Metanephros (tissue), 2 donors: ENCODE results near the gene SRSF2. TPM values are rescaled to one million over a fixed set of nuclear protein-coding genes. Genes with fewer than 3 reads are reported as not detected.

Experiments used
- small RNA-seq: library from RNA; depleted of rRNA; stranded (forward); fragments of <200 nt; gene quantifications from one replicate; pipeline ENCODE3, GENCODE V24; 2014; ENCODE audit warnings: low replicate concordance
- total RNA-seq: library from RNA; depleted of rRNA; stranded (reverse); fragments of >200 nt; gene quantifications from one replicate; pipeline ENCODE4 v1.2.3, GENCODE V29; 2014

The SRSF2 gene, protein sequence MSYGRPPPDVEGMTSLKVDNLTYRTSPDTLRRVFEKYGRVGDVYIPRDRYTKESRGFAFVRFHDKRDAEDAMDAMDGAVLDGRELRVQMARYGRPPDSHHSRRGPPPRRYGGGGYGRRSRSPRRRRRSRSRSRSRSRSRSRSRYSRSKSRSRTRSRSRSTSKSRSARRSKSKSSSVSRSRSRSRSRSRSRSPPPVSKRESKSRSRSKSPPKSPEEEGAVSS
- total RNA-seq: 437 TPM

DNA sequence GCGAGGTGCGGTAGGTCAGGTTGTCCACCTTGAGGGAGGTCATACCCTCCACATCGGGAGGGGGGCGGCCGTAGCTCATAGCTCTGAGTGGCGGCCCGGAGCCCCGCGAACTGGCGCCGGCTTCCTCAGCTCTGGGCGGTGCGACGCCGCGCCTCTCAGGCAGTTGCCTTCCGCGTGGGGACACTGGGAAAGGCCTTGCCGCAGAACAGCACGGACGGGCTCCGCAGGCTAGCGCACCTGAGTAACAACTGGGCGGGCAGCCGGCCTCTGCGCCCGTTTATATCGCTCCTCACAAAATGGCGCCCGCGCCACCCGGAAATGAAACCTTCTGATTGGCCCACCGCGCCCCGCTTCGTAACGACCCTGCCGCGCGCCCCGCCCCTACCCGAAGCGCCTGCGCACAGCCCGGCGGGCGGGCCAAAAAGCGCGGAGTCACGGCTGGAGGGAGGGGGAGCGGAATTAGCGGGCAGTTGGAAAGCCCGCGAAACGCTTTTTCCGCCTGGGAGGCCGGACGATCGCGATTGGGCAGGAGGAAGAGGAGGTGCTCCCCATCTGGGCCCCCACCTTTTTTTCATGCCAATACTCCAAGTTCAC, at the start of gene SRSF2:
Gene SRSF2, minus strand, starts transcription at position 250 of the 594 bp plus-strand sequence. Its CDS starts 171 bp downstream, at position 79.

DNA sequence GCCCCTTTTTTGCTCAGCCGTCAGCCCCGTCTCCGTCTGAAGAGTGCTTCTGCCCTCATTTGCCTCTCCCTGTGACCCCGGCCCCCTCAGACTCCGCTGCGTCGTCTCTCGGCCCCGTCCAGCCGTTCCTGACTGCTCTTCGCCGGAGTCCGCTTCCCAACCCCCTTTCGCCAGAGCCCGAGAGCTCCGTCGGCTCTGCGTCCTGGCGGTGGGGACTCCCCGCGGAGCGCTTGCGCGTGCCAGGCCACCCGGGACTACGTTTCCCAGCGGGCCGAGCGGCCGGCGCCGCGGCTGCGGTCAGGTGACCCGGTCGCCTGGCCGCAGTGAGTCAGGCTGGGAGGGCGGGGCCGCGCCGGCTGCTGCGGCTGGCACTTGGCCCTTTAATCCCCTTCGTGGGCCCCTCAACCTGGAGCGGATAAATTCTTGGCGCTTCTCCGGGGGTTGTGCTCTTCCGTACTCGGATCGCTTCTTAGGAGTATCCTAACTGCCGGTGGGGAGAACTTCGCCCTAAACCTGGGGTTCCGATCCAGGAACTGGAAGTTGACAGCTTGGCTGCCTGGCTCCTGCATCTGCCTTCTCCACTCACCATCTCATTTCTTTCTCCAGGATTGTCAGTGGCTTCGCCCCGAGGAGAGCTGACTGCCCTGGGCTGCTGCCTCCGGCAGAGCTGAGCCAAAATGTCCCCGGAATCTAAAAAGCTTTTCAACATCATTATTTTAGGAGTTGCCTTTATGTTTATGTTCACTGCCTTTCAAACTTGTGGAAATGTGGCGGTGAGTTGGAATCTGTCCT, 741 bp upstream of the SRSF2 start, which contains the start of gene MFSD11:
Gene MFSD11, plus strand, starts transcription at position 444 of the 792 bp plus-strand sequence. Its CDS starts 234 bp downstream, at position 678.

DNA sequence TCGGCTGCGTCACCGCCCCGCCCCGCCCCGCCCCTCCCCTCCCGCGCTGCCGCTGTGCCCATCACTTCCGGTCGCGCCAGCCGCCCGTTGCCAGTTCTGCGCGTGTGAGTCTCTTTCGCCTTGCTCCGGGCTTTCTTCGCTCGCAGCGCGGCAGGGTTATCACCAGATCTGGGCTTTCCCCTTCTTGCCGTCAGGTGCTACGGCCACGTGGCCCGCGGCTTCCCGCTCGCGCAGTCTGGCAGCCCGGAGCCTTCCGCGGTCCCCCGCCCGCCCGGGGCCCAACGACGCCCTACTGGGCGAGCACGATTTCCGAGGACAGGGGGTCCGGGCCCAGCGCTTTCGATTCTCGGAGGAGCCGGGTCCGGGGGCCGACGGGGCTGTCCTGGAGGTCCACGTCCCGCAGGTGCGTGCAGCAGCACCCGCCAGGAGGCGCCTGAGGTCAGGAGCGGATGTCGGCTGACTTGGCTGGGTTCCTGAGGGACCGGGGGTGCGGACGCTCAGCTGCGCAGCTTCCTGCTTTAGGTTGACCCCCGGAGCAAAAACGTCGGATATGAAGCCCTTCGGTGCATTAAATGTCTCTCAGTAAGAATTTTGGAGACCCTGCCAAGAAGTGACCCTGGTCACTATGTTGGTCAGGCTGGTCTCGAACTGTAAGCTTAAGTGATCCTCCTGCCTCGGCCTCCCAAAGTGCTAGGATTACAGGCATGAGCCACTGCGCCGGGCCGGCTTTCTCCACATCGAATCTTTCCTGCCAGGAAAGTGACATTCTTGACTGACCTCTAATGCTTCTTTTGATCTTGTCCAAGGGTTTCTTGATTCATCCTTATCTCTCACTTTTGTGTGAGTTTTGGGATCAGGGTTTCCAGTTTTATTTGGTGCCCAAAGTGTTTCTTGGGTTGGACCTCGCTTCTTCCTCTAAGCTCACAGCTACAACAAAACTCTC, 10.1 kb downstream of the SRSF2 start, which contains the start of gene METTL23:
Gene METTL23, plus strand, starts transcription at position 64 of the 943 bp plus-strand sequence. CDS start 2,872 bp downstream, outside the sequence.

DNA sequence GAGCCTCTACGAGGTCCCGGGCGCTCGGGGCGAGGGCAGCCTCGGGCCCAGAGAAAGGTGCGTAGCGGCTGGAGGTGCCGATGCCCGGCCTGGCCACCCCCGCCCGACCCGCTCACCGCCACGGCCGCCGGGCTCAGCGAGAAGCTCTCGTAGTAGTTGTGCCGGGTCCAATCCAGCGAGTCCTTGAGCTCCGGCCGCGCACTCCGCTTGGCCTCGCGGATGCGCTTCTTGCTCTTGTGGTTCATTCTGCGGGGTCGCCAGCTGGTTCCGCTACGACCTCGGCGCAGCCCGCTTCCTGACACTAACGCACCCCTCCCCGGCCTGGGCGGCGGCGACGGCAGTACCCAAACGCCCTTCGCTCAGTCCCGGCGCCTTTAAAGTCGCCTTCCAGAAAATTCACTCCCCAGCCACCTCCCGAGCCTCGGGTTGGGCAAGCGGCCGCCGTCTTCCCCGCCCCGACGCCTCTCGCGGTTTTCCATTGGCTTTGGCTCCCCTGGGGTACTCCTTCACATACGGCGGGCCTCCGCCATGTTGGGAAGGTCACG, 10.8 kb downstream of the SRSF2 start, which contains the start of gene JMJD6:
Gene JMJD6, minus strand, starts transcription at position 376 of the 545 bp plus-strand sequence. Its CDS starts 131 bp downstream, at position 245.

DNA sequence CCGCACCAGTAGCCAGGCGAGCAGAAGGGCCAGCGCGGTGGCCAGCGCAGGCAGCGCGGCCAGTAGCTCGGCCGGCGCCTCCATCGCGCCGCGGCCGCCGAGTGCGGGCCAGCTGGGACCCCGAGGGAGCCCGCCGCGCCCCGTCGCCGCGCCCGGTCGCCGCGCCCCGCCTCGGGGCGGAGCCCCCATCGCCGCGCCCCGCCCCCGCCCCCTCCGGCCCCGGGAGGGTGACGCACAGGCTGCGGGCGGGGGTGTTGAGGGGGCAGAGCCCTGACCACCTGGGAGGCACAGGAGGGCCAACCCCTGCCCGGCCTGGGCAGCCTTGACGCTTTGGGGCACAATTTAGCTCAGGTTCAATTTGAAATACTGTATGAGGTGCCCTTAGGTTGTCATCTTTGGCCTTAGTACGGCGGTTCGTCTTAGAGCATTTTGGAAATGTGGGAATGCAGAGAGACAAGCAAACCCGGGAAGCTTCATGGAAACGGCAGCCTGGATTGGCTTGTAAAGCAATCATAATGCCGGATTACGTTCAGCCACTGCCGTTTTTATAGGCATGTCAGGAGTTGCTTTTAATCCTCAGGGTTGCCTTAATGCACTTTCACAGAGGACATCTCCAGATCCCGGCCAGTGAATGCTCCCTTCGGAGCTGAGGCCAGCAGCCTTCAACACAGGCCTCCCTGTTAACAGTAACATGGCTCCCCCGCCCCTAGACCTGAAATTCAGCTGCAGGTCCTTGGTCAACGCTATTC, 26.1 kb downstream of the SRSF2 start, which contains the start of gene MXRA7:
Gene MXRA7, minus strand, starts transcription at position 103 of the 749 bp plus-strand sequence. Its CDS starts 19 bp downstream, at position 84.

Small RNAs within 50 kb of the gene (small RNA-seq; reads per million reads assigned to genes)
- gene AC005837.3 (not detected), gene RF02271 (not detected), gene RNU6-97P (not detected), gene RNY4P36 (not detected)

Other genes with a start within 250 kb of the SRSF2 start
- gene RHBDF2, start 235.9 kb downstream of the SRSF2 start, total RNA-seq: 12.9 TPM
- gene CYGB, start 199.6 kb downstream of the SRSF2 start, total RNA-seq: 18.4 TPM
- gene PRCD, start 197.3 kb downstream of the SRSF2 start, total RNA-seq: 4.6 TPM
- gene ST6GALNAC2, start 151.5 kb downstream of the SRSF2 start, total RNA-seq: 6.9 TPM
- gene ST6GALNAC1, start 93.6 kb downstream of the SRSF2 start, total RNA-seq: 0.12 TPM
- gene MXRA7, start 26.4 kb downstream of the SRSF2 start, total RNA-seq: 67.4 TPM
- gene JMJD6, start 10.7 kb downstream of the SRSF2 start, total RNA-seq: 25.2 TPM
- gene METTL23, start 10.5 kb downstream of the SRSF2 start, total RNA-seq: 32.1 TPM
- gene MFSD11, start 788 bp upstream of the SRSF2 start, total RNA-seq: 43.8 TPM
- 1.5 TPM for gene MGAT5B, start 131.1 kb upstream of the SRSF2 start, total RNA-seq